IMR-90 (cell line): Measurements from ENCODE around the gene GBX2. TPM values are rescaled to one million over a fixed set of nuclear protein-coding genes. Genes with fewer than 3 reads are reported as not detected.

ENCODE experiments used
- ATAC-seq: fragments of 200-7000 bp; cut with Tn5 transposase; 2 replicates; pipeline ENCODE4 v1.9.1; 2020; ENCODE audit warnings: low read depth, mild to moderate bottlenecking, moderate library complexity
- BruUV-seq: library from RNA; stranded (reverse); fragments of 400-500 nt; replicated peaks from 2 replicates; lab custom pipeline; 2021; lab: Mats Ljungman, UMichigan
- CTCF ChIA-PET: fragments of 300-600 bp; formaldehyde crosslinking; extraction: SDS; loops from one replicate; lab custom pipeline; 2021; ENCODE audit warnings: antibody characterized with exemption; lab: Yijun Ruan, JAX
- POLR2A ChIA-PET: fragments of 300-600 bp; sonication (Branson Sonifier 250); formaldehyde crosslinking; loops from one replicate; lab custom pipeline; 2022; ENCODE audit warnings: antibody characterized with exemption; ENCODE audit not compliant: unreplicated experiment; lab: Charles Lee
- DNase-seq: peaks from one replicate; pipeline ENCODE4 v3.0.0; 2013
- H2AFZ ChIP-seq: replicated peaks from 2 replicates; pipeline ENCODE3; 2013; ENCODE audit warnings: low read length, mild to moderate bottlenecking; ENCODE audit not compliant: poor library complexity
- H2AK5ac ChIP-seq: 2 replicates; pipeline ENCODE4 v1.6.1; 2013; ENCODE audit warnings: low read depth, low read length, inconsistent platforms
- H2AK9ac ChIP-seq: replicated peaks from 2 replicates; pipeline ENCODE3; 2013; ENCODE audit warnings: mild to moderate bottlenecking, low read depth, low read length, moderate library complexity; ENCODE audit not compliant: poor library complexity
- H2BK120ac ChIP-seq: 2 replicates; pipeline ENCODE4 v1.6.1; 2013; ENCODE audit warnings: low read depth, low read length, inconsistent platforms
- H2BK15ac ChIP-seq: 3 replicates; pipeline ENCODE4 v1.6.1; 2013; ENCODE audit warnings: low read depth, low read length, inconsistent platforms
- H2BK20ac ChIP-seq: 2 replicates; pipeline ENCODE4 v1.6.1; 2013; ENCODE audit warnings: low read depth, mild to moderate bottlenecking, inconsistent platforms, low read length, moderate library complexity
- H2BK5ac ChIP-seq: 2 replicates; pipeline ENCODE4 v1.6.1; 2013; ENCODE audit warnings: mild to moderate bottlenecking, low read depth, low read length, inconsistent platforms; ENCODE audit not compliant: poor library complexity, severe bottlenecking
- H3K14ac ChIP-seq: replicated peaks from 2 replicates; pipeline ENCODE4 v1.6.1; 2013; ENCODE audit warnings: low read depth, low read length, inconsistent platforms
- H3K18ac ChIP-seq: 2 replicates; pipeline ENCODE4 v1.6.1; 2013; ENCODE audit warnings: low read depth, low read length, control low read depth
- H3K23ac ChIP-seq: 2 replicates; pipeline ENCODE4 v1.6.1; 2013; ENCODE audit warnings: low read depth, low read length, inconsistent platforms
- H3K27ac ChIP-seq: 2 replicates; pipeline ENCODE4 v1.5.1; 2013; ENCODE audit warnings: mild to moderate bottlenecking, control low read depth, low read length; ENCODE audit not compliant: insufficient read depth
- H3K27me3 ChIP-seq: 2 replicates; pipeline ENCODE4 v1.6.1; 2013; ENCODE audit warnings: low read length; ENCODE audit not compliant: control insufficient read depth, insufficient read depth
- H3K36me3 ChIP-seq: 2 replicates; pipeline ENCODE4 v1.6.1; 2013; ENCODE audit warnings: low read length, mixed read lengths; ENCODE audit not compliant: control insufficient read depth, insufficient read depth
- H3K4ac ChIP-seq: 2 replicates; pipeline ENCODE4 v1.6.1; 2013; ENCODE audit warnings: low read depth, low read length, inconsistent platforms
- H3K4me1 ChIP-seq: 2 replicates; pipeline ENCODE4 v1.6.1; 2013; ENCODE audit warnings: low read length, mixed read lengths; ENCODE audit not compliant: control insufficient read depth, insufficient read depth
- H3K4me2 ChIP-seq: 2 replicates; pipeline ENCODE4 v1.6.1; 2013; ENCODE audit warnings: low read depth, mild to moderate bottlenecking, control low read depth, low read length, moderate library complexity
- H3K4me3 ChIP-seq: 2 replicates; pipeline ENCODE4 v1.5.1; 2013; ENCODE audit warnings: low read depth, mild to moderate bottlenecking, control low read depth, low read length, moderate library complexity; ENCODE audit not compliant: insufficient read depth
- H3K56ac ChIP-seq: 2 replicates; pipeline ENCODE4 v1.6.1; 2013; ENCODE audit warnings: low read length, inconsistent platforms; ENCODE audit not compliant: insufficient read depth; ENCODE audit errors: extremely low read depth
- H3K79me1 ChIP-seq, 2 experiments: 2 replicates each; pipeline ENCODE4 v1.6.1; 2013; ENCODE audit warnings: low read length in 2 of 2, inconsistent platforms in 1 of 2, low read depth in 1 of 2
- H3K9ac ChIP-seq: 2 replicates; pipeline ENCODE4 v1.6.1; 2013; ENCODE audit warnings: low read depth, low read length, control low read depth
- H3K9me1 ChIP-seq: 2 replicates; pipeline ENCODE4 v1.6.1; 2013; ENCODE audit warnings: low read length, inconsistent platforms; ENCODE audit not compliant: insufficient read depth
- H3K9me3 ChIP-seq: 2 replicates; pipeline ENCODE4 v1.6.1; 2013; ENCODE audit warnings: low read length; ENCODE audit not compliant: control insufficient read depth, insufficient read depth
- H4K20me1 ChIP-seq: 2 replicates; pipeline ENCODE4 v1.6.1; 2013; ENCODE audit warnings: low read length, inconsistent platforms; ENCODE audit not compliant: insufficient read depth
- H4K5ac ChIP-seq: 2 replicates; pipeline ENCODE4 v1.6.1; 2013; ENCODE audit warnings: mild to moderate bottlenecking, low read depth, low read length, control low read depth
- H4K8ac ChIP-seq, 2 experiments: 2 replicates each; pipeline ENCODE4 v1.6.1; 2013; ENCODE audit warnings: low read depth in 2 of 2, low read length in 2 of 2, control low read depth in 1 of 2, inconsistent platforms in 1 of 2
- H4K91ac ChIP-seq: 2 replicates; pipeline ENCODE4 v1.6.1; 2013; ENCODE audit warnings: low read depth, low read length, inconsistent platforms; ENCODE audit not compliant: insufficient read depth
- ELK1 ChIP-seq: fragments of 150-350 bp; IDR thresholded peaks from 2 replicates; pipeline ENCODE4 v1.6.1; 2016; ENCODE audit warnings: low read depth, mild to moderate bottlenecking, low read length, moderate library complexity, borderline replicate concordance
- MAFK ChIP-seq: IDR thresholded peaks from 2 replicates; pipeline ENCODE4 v1.6.1; 2012; ENCODE audit warnings: low read depth, low read length, improper control_type of control experiment
- USF2 ChIP-seq: fragments of 150-350 bp; IDR thresholded peaks from 2 replicates; pipeline ENCODE4 v1.6.1; 2017; ENCODE audit warnings: mild to moderate bottlenecking, antibody characterized with exemption, low read length, low read depth
- WGBS, 2 experiments: methylation state at CpG; one replicate each; pipeline versions ENCODE4 v1.1.5 to v1.1.7; 2013; ENCODE audit warnings: missing lambda C conversion rate in 2 of 2; ENCODE audit not compliant: insufficient read length in 1 of 2; ENCODE audit errors: extremely low coverage in 2 of 2; 5-methylcytosine and 5-hydroxymethylcytosine counted together
- dilution Hi-C: fragments of 300-500 bp; cut with HindIII; formaldehyde crosslinking; loops from one replicate; pipeline ENCODE4 v1.14.3; 2018; ENCODE audit warnings: low sequenced_read_pairs; ENCODE audit not compliant: unreplicated experiment
- in situ Hi-C: fragments of 300-500 bp; cut with MboI; formaldehyde crosslinking; loops from 3 replicates; pipeline ENCODE4 v1.14.3; 2019; ENCODE audit warnings: low sequenced_read_pairs, inconsistent platforms, mixed read lengths
- intact Hi-C: fragments of 100-400 bp; cut with micrococcal nuclease; formaldehyde crosslinking; loops from 2 replicates; pipeline ENCODE4 v1.10.0; 2022
- polyA plus RNA-seq, 3 experiments: library from polyadenylated mRNA; depleted of rRNA; stranded (reverse); fragments of >200 nt; gene quantifications; 2 replicates each; pipeline ENCODE4 v1.2.3, GENCODE V29; 2012; ENCODE audit warnings: low replicate concordance in 1 of 3
- total RNA-seq: library from RNA; depleted of rRNA; stranded (reverse); fragments of >200 nt; gene quantifications from 2 replicates; pipeline ENCODE4 v1.2.3, GENCODE V29; 2012

The GBX2 gene
- total and polyA plus RNA-seq, 2 of the 4 experiments (the other 2 are of a cell fraction), result 0.10 TPM; not detected in 1

- WGBS, 2 experiments, result no CpG with 5 or more reads among the region's 7 CpGs
- DNase-seq (no peak), ATAC-seq (no peak)
- CTCF ChIA-PET, result no interaction called here
- H3K9me3 ChIP-seq, result peaks cover 2% of the 10 kb centered on the region
- POLR2A ChIA-PET, result no interaction called here
- no peak overlapping the region for H3K56ac ChIP-seq
- no peak overlapping the region for H3K18ac ChIP-seq
- H2AK9ac ChIP-seq, result no peak overlapping the region
- H4K5ac ChIP-seq, result no peak overlapping the region
- no peak overlapping the region for H2AK5ac ChIP-seq
- H3K23ac ChIP-seq, result no peak overlapping the region
- TF ChIP-seq ELK1 (no peak), USF2 (no peak), MAFK (no peak)
- no peaks in the 10 kb centered on the region for H4K20me1 ChIP-seq
- dilution Hi-C loops (no loop called here), intact Hi-C loops (no loop called here), in situ Hi-C loops (loop anchor here (25.0 kb wide), 1 partner anchor 545 kb away; no protein-coding TSS in a partner anchor)
- no peaks in the 10 kb centered on the region for H3K79me1 ChIP-seq
- no peak overlapping the region for H2BK120ac ChIP-seq
- BruUV-seq, result no TSS peak
- peaks cover 62% of the 10 kb centered on the region for H3K27me3 ChIP-seq
- no peak overlapping the region for H4K8ac ChIP-seq
- no peak overlapping the region for H2BK20ac ChIP-seq
- H3K27ac ChIP-seq, result no peak overlapping the region
- no peak overlapping the region for H2BK5ac ChIP-seq
- H3K9me1 ChIP-seq, result no peaks in the 10 kb centered on the region
- no peak overlapping the region for H3K4ac ChIP-seq
- no peak overlapping the region for H3K9ac ChIP-seq
- H4K91ac ChIP-seq, result no peak overlapping the region
- H3K36me3 ChIP-seq, result no peaks in the 10 kb centered on the region
- H3K14ac ChIP-seq, result no peak overlapping the region
- no peak overlapping the region for H3K4me3 ChIP-seq
- H3K4me2 ChIP-seq, result no peak overlapping the region
- H2BK15ac ChIP-seq, result no peak overlapping the region
- no peak overlapping the region for H2AFZ ChIP-seq
- H3K4me1 ChIP-seq, result no peaks in the 10 kb centered on the region
These were observed 11.4 kb downstream of the GBX2 start for GRCh38 chr2:236156860-236157194.
